ENCODE data around the gene LYRM1.

GRCh38 chr16:20870122-20870820, 30.3 kb upstream of the LYRM1 start:
- no peak for TF ChIP-seq CTCF (IDR thresholded peaks at IDR 0.05 in 4 of 5, conservative IDR thresholded peaks at IDR 0.05 in 1 of 5)
- TF ChIP-seq POLR2A (IDR thresholded peaks at IDR 0.05): no peak
